Effector memory CD4-positive, alpha-beta T cell (primary cell): ENCODE data around the gene PPIL3.
A peak's percentile ranks its signal among the peaks of the same experiment; 100 is the strongest.

ENCODE experiments used
- DNase-seq, 3 donors: peaks; one replicate each; pipeline ENCODE4 v3.0.0-alpha.2; 2020
- H3K27ac ChIP-seq: 2 replicates; pipeline ENCODE4 v1.7.0; 2013; ENCODE audit warnings: mild to moderate bottlenecking, low read length, moderate library complexity; ENCODE audit not compliant: insufficient read depth, poor library complexity, severe bottlenecking
- H3K27me3 ChIP-seq: replicated peaks from 2 replicates; pipeline ENCODE4 v1.7.0; 2013; ENCODE audit warnings: mild to moderate bottlenecking, low read length; ENCODE audit not compliant: insufficient read depth, control insufficient read depth, poor library complexity, severe bottlenecking
- H3K36me3 ChIP-seq: 2 replicates; pipeline ENCODE4 v1.7.0; 2013; ENCODE audit warnings: mild to moderate bottlenecking, low read length, moderate library complexity; ENCODE audit not compliant: control insufficient read depth, insufficient read depth
- H3K4me1 ChIP-seq: 2 replicates; pipeline ENCODE4 v1.7.0; 2013; ENCODE audit warnings: low read length, mild to moderate bottlenecking; ENCODE audit not compliant: control insufficient read depth, insufficient read depth, poor library complexity, severe bottlenecking
- H3K4me3 ChIP-seq: 2 replicates; pipeline ENCODE4 v1.7.0; 2013; ENCODE audit warnings: low read length, low read depth, mild to moderate bottlenecking; ENCODE audit not compliant: insufficient read depth, poor library complexity, severe bottlenecking
- H3K9me3 ChIP-seq: 2 replicates; pipeline ENCODE4 v1.7.0; 2013; ENCODE audit warnings: mild to moderate bottlenecking, low read length, moderate library complexity; ENCODE audit not compliant: control insufficient read depth

The PPIL3 gene

DNA sequence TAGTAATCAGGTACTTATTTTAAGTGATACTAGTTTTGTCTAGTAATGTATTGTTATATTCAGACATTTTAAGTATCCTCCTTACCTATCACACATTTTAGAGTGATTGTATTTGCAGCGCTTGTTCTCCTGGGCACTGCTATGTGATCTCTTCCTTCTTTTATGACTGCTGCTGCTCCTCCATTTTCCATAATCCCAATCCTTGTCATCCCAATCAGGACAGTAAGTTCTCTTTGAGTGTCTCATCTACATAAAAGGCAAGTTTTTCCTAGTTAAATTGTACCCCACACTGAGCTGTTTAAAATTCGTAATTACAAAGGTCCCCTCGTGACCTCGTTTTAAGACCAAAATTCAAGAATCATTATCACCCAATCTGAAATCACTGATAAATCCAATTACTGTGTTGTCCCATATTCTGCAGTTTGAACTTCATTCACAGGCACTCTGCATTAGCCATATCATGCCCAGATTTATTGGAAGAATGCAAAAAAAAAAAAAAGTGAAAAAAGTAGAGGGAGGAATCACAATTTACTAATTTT, 27.2 kb downstream of the PPIL3 start:
- peak overlapping the region; percentile 93 for H3K4me3 ChIP-seq
- H3K4me1 ChIP-seq: peaks cover 35% of the 10 kb centered on the region
- H3K27ac ChIP-seq: peak overlapping the region; percentile 100
- DNase-seq: no peak
- H3K27me3 ChIP-seq: no peaks in the 10 kb centered on the region
- peaks cover 62% of the 10 kb centered on the region for H3K36me3 ChIP-seq
- H3K9me3 ChIP-seq: no peaks in the 10 kb centered on the region

DNA sequence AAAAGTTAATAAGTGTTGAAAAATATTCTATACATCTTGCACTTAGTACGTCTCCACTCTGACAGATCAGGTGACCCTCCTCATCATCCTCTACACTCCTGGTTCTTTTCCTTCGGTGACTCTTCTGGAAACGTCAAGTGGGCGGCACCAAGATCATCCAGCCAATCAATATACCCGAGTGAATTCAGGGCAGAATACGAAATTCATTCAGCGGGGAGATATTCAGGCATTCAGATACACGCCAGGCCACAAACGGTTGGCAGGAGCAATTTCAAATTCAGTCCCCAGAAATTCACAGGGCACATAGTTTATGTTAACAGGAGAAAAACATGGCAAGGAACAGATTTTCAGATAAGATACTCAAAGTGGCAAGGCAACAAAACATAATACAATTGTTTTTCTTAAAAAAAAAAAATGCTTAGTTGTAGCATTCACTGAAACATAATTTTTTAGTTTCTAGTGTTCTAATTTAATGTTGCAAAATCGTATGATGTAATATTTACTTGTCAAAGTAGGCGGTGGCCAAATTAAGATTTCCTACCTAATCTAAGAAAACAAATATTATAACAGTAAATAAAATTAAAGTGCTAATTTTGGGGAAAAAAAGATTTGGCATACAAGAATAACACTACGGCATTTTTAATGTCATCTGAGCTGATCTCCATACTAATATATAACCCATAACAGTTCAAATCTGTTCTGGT, 28.6 kb downstream of the PPIL3 start:
- Histone ChIP-seq H3K27ac (peak overlapping the region; percentile 15), H3K27me3 (no peaks in the 10 kb centered on the region), H3K36me3 (peaks cover 76% of the 10 kb centered on the region), H3K4me3 (peak overlapping the region; percentile 93), H3K9me3 (no peaks in the 10 kb centered on the region), H3K4me1 (peaks cover 33% of the 10 kb centered on the region)
- DNase-seq: peak in 1 of 3 donors; percentile 27

DNA sequence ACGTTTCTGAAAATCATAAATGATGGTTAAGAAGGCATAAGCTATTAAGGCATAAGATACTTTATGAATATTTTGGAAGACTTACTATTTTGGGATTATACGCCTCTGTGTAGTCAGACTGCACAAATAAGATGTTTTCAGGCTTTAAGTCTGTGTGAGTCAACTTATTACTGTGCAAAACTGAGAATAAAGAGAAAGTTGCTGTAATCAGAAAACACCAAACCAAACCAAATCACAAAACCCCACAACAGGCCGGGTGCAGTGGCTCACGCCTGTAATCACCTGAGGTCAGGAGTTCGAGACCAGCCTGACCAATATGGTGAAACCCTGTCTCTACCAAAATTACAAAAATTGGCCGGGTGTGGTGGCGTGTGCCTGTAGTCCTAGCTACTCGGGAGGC, 32.1 kb downstream of the PPIL3 start:
- Histone ChIP-seq H3K27ac (no peak overlapping the region), H3K4me1 (peaks cover 31% of the 10 kb centered on the region), H3K36me3 (peaks cover 96% of the 10 kb centered on the region), H3K9me3 (no peaks in the 10 kb centered on the region), H3K27me3 (no peaks in the 10 kb centered on the region), H3K4me3 (no peak overlapping the region)
- DNase-seq: no peak

DNA sequence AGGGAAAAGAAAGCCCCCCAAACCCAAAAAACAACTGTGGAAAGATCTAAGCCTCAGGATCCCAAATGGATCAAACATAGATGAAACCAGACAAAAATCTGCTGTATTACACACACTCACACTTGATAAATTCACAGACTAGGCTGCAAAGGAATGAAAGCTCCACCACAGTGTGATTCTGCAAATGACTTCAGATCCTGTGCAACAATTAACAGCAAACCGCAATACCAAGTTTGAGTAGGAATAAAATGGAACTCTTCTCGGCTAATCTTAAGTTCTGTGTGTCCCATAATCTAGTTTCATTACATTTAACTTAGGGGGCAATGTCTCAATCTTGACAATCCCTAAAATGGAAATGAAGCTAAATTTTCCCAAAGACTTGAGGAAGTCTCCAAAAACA, 36.3 kb downstream of the PPIL3 start:
- Histone ChIP-seq H3K36me3 (peaks cover 58% of the 10 kb centered on the region), H3K9me3 (no peaks in the 10 kb centered on the region), H3K4me1 (no peaks in the 10 kb centered on the region), H3K27ac (no peak overlapping the region), H3K27me3 (no peaks in the 10 kb centered on the region), H3K4me3 (no peak overlapping the region)
- no peak for DNase-seq

DNA sequence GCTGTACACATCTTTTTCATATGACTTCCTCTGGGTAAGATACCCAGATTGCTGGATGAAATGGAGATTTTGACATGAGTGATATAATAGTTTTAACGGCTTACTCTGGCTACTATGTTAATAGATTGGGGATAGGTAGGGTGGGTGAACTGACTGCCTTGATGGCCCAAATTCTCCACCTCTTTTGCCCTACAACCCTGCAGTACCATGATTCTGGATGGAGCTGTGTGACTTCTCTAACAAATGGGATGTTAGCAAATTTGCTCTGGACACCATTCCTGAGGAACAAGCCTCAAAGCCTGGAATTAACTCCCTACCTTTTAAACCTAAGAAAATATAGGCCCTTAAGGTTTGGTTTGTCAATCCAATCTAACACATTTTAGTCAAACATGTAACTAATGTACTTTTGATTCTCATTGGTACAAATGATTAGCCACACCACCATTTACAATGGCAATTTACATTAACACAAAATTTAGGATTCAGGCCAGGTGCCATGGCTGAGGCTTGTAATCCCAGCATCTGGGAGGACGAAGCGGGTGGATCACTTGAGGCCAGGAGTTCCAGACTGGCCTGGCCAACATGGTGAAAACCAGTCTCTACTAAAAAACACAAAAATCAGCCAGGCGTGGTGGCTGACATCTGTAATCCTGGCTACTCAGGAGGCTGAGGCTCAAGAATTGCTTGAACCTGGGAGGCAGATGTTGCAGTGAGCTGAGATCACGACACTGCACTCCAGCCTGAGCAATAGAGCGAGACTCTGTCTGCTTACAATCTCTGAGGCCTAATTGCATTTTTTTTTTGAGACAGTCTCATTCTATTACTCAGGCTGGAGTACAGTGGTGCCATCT, 37.3 kb downstream of the PPIL3 start:
- Histone ChIP-seq H3K4me3 (no peak overlapping the region), H3K27ac (no peak overlapping the region), H3K27me3 (no peaks in the 10 kb centered on the region), H3K9me3 (no peaks in the 10 kb centered on the region), H3K4me1 (no peaks in the 10 kb centered on the region), H3K36me3 (peaks cover 48% of the 10 kb centered on the region)
- no peak for DNase-seq

DNA sequence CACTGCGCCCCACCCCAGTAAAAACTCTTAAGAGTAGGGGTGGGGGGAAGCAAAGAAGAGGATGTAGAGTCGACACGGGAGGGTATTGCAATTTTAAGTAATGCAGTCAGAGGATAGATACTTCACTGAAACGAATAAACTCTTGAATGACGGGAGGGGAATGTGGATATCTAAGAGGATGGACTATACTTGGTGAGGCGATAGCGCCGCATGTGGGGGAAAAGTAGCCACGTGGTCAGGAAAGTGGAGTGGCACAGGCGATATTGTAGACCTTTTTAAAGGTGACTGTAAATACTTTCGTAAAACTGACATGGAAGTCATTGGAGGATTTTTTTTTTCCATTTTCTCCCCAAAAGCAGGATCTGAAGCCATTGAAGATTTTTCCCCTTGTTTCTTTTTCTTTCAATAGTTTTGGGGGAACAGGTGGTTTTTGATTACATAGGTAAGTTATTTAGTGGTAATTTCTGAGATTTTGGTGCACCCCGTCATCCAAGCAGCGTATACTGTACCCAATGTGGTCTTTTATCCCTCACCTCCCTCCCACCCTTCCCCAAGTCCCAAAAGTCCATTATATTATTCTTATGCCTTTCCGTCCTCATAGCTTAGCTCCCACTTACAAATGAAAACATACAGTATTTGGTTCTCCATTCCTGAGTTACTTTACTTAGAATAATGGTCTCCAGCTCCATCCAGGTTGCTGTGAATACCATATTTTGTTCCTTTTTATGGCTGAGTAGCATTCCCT, 38.2 kb downstream of the PPIL3 start:
- Histone ChIP-seq H3K36me3 (peaks cover 40% of the 10 kb centered on the region), H3K27me3 (no peaks in the 10 kb centered on the region), H3K27ac (no peak overlapping the region), H3K4me3 (no peak overlapping the region), H3K9me3 (no peaks in the 10 kb centered on the region), H3K4me1 (no peaks in the 10 kb centered on the region)
- DNase-seq: no peak

DNA sequence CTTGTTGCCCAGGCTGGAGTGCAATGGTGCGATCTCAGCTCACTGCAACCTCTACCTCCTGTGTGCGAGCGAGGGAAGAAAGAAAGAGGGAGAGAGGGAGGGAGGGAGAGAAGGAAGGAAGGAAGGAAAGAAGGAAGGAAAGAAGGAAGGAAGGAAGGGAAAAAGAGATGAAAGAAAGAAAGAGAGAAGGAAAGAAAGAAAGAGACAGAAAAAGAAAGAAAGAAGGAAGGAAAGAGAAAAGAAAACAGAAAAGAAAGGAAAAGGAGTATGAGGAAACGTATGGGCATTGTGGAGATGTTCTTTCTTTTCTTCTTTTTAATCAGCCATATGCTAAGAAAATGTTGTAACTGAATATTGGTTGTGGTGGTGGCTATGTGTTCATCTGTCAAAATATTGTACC, 40.9 kb downstream of the PPIL3 start:
- H3K9me3 ChIP-seq: no peaks in the 10 kb centered on the region
- H3K4me3 ChIP-seq: no peak overlapping the region
- no peaks in the 10 kb centered on the region for H3K27me3 ChIP-seq
- DNase-seq: no peak
- no peaks in the 10 kb centered on the region for H3K4me1 ChIP-seq
- H3K27ac ChIP-seq: no peak overlapping the region
- H3K36me3 ChIP-seq: peaks cover 12% of the 10 kb centered on the region

DNA sequence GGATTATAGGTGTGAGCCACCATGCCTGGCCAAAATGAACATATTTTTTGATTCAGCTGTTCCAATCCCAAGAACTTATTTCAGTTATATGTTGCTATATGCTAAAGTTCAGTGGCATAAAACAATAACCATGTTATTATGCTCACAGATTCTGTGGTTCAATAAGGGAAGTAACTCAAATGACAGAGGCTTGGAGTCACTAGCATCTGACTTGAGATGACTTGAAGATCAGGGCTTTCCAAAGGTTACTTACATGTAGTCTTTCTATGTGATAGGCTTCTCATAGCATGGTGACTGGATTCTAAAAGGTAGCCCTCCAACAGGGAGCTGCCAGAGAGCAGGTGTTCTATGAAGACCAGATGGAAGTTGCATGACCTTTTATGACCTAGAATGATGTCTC, 41.6 kb downstream of the PPIL3 start:
- DNase-seq: no peak
- no peaks in the 10 kb centered on the region for H3K9me3 ChIP-seq

DNA sequence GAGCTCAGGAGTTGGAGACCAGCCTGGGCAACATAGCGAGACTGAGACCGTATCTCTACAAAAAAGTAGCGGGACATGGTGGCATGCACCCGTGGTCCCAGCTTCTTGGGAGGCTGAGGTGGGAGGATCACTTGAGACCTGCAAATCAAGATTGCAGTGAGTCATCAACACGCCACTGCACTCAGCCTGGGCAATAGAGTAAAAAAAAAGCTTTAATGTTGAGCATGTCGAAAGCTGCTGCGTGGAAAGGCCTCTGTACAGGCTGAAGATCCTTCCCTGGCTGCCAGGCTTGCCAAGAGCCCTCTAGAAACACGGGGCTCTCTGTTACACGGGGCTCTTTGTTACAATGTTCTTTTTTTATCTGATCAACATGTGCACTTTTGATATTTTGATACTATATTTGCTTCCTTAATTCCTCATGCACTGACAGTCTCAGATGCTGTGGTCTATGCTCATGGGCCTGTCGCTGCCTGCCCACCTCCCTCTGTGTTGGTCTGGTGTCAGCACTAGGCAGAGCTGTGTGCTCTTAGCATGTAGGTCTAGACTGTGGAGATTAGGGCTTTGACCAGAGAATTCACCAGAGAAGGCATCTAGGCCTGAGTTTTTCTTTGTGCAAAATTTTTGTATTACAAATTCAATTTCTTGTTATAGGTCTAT, 43.1 kb downstream of the PPIL3 start:
- Histone ChIP-seq H3K27me3 (no peaks in the 10 kb centered on the region), H3K36me3 (no peaks in the 10 kb centered on the region), H3K4me3 (no peak overlapping the region), H3K27ac (no peak overlapping the region), H3K4me1 (no peaks in the 10 kb centered on the region), H3K9me3 (no peaks in the 10 kb centered on the region)
- no peak for DNase-seq

More for the DNA sequence above, 41.6 kb downstream of the PPIL3 start:
- no peak overlapping the region for H3K4me3 ChIP-seq
- H3K4me1 ChIP-seq: no peaks in the 10 kb centered on the region
- no peak overlapping the region for H3K27ac ChIP-seq
- H3K27me3 ChIP-seq: no peaks in the 10 kb centered on the region
- peaks cover 5% of the 10 kb centered on the region for H3K36me3 ChIP-seq
